GM20431 (cell line): Measurements from ENCODE around the gene METTL23.

Experiments
- in situ Hi-C: fragments of 300-500 bp; cut with MseI, MboI; formaldehyde crosslinking; loops from one replicate; pipeline ENCODE4 v1.15.0; 2020; ENCODE audit warnings: low sequenced_read_pairs; ENCODE audit not compliant: unreplicated experiment

The METTL23 gene

GRCh38 chr17:76748657-76749056 lies 22.0 kb downstream of the METTL23 start:
- in situ Hi-C loops = no loop called here

- in situ Hi-C loops = no loop called here
Observed at GRCh38 chr17:76751416-76751993, 24.9 kb downstream of the METTL23 start.

- in situ Hi-C loops = no loop called here
Observed at GRCh38 chr17:76752006-76752405, 25.4 kb downstream of the METTL23 start.

GRCh38 chr17:76753061-76753961 lies 26.7 kb downstream of the METTL23 start:
- in situ Hi-C loops = no loop called here

GRCh38 chr17:76755285-76755684 lies 28.6 kb downstream of the METTL23 start:
- in situ Hi-C loops = no loop called here

GRCh38 chr17:76757256-76757655 lies 30.6 kb downstream of the METTL23 start:
- in situ Hi-C loops = no loop called here

GRCh38 chr17:76758570-76758969 lies 31.9 kb downstream of the METTL23 start:
- in situ Hi-C loops = no loop called here

- in situ Hi-C loops = no loop called here
Observed at GRCh38 chr17:76772842-76773525, 46.3 kb downstream of the METTL23 start.

- in situ Hi-C loops = no loop called here
Observed at GRCh38 chr17:76775021-76775600, 48.5 kb downstream of the METTL23 start.

- in situ Hi-C loops = no loop called here
Observed at GRCh38 chr17:76781056-76781982, 54.7 kb downstream of the METTL23 start.

- in situ Hi-C loops = no loop called here
Observed at GRCh38 chr17:76783146-76783545, 56.5 kb downstream of the METTL23 start.
